Lower lobe of right lung (tissue), 2 donors: ENCODE data around the gene ARHGAP4. TPM values are rescaled to one million over a fixed set of nuclear protein-coding genes. Genes with fewer than 3 reads are reported as not detected.

ENCODE experiments used
- ATAC-seq, 2 donors: fragments of 200-7000 bp; cut with Tn5 transposase; one replicate each; pipeline ENCODE4 v1.9.1; 2020 to 2022; ENCODE audit warnings: mild to moderate bottlenecking in 2 of 2, moderate library complexity in 2 of 2
- DNase-seq: peaks from one replicate; pipeline ENCODE4 v3.0.0-alpha.2; 2020
- H3K27ac ChIP-seq: fragments of 200-600 bp; one replicate; pipeline ENCODE4 v1.8.0; 2022
- H3K27me3 ChIP-seq: fragments of 200-600 bp; one replicate; pipeline ENCODE4 v1.8.0; 2022; ENCODE audit warnings: low read depth
- H3K36me3 ChIP-seq: fragments of 200-600 bp; one replicate; pipeline ENCODE4 v1.8.0; 2022; ENCODE audit warnings: mild to moderate bottlenecking
- H3K4me1 ChIP-seq: fragments of 200-600 bp; one replicate; pipeline ENCODE4 v1.8.0; 2022
- H3K4me3 ChIP-seq: fragments of 200-600 bp; one replicate; pipeline ENCODE4 v1.8.0; 2022; ENCODE audit warnings: mild to moderate bottlenecking
- H3K9me3 ChIP-seq: fragments of 200-600 bp; one replicate; pipeline ENCODE4 v1.8.0; 2022
- intact Hi-C: fragments of 100-400 bp; cut with DNase I; formaldehyde crosslinking; loops from one replicate; pipeline ENCODE4 v1.11.0; 2022
- total RNA-seq: library from RNA; stranded (reverse); fragmentation: NEBNext Ultra II Directional; extraction: Animal tissue kit (Norgen Biotek cat#: 25700); gene quantifications from one replicate; pipeline ENCODE4 v1.2.1, GENCODE V29; 2021
- TF ChIP-seq, protein P1 (sequence below): fragments of 200-600 bp; IDR thresholded peaks from one replicate; pipeline ENCODE4 v1.8.0; 2022; ENCODE audit warnings: antibody characterized with exemption, mild to moderate bottlenecking
- donor health status: DM: no; HTN: yes; CAD: no; lungs with severe emphysema.

ARHGAP4 gene
- total RNA-seq, 1 donor from 2014 or later: 70.7 TPM

DNA sequence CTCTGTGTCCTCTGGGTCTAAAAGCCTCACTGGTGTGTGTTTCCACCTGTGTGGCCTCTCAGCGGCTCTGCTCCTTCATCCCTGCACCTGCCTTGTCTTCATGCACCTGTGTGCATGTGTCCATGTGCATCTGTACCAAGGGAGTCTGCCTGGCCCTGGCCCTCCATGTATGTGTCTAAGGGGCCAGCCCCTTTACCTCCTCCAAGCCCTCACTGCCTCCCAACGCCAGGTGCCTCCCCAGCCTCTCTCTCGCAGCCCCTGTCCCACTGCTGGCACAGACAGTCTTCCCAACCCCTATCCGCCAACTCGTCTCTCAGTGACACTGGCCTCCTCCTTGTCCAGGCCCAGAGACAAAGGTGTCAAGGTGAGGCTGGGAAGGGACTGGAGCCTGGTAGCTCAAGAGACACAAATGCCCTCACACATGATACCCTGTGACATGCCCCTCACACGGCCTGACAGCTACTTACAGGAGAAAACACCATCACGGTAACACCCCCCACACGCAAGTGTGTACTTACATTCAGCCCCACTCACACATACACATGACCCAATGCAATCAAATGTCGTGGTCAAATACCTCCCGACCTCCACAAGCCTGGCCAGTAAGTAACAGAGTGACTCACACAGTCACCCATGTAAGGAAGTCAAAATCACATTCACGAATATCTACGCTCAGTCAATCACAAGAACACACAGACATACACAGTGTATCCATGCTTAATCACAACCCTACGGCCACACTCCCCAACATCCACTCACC is 51.5 kb downstream of the ARHGAP4 start:
- DNase-seq: no peak
- Histone ChIP-seq H3K4me1 (no peaks in the 10 kb centered on the region), H3K4me3 (no peak overlapping the region), H3K9me3 (no peaks in the 10 kb centered on the region), H3K27me3 (peaks cover 7% of the 10 kb centered on the region), H3K36me3 (no peaks in the 10 kb centered on the region), H3K27ac (no peak overlapping the region)
- ATAC-seq: no peak
- intact Hi-C loops: no loop called here
- TF ChIP-seq, protein P1, sequence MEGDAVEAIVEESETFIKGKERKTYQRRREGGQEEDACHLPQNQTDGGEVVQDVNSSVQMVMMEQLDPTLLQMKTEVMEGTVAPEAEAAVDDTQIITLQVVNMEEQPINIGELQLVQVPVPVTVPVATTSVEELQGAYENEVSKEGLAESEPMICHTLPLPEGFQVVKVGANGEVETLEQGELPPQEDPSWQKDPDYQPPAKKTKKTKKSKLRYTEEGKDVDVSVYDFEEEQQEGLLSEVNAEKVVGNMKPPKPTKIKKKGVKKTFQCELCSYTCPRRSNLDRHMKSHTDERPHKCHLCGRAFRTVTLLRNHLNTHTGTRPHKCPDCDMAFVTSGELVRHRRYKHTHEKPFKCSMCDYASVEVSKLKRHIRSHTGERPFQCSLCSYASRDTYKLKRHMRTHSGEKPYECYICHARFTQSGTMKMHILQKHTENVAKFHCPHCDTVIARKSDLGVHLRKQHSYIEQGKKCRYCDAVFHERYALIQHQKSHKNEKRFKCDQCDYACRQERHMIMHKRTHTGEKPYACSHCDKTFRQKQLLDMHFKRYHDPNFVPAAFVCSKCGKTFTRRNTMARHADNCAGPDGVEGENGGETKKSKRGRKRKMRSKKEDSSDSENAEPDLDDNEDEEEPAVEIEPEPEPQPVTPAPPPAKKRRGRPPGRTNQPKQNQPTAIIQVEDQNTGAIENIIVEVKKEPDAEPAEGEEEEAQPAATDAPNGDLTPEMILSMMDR: no peak

DNA sequence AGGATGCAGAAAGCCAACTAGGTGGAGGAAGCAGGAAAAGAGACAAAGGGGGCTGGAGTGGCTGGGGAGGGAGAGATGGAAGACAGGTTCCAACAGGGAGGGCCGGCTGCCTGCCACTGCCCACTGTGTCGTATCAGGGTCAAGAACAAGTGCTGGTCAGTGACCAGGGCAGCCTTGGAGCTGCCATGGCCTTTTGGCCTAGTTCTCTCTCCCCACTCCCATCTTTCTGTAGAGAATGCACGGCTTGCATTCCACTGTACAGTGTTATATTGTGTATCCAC is 52.0 kb downstream of the ARHGAP4 start:
- H3K27ac ChIP-seq: no peak overlapping the region
- H3K27me3 ChIP-seq: peaks cover 4% of the 10 kb centered on the region
- TF ChIP-seq, protein P1: no peak
- no peaks in the 10 kb centered on the region for H3K36me3 ChIP-seq
- DNase-seq (no peak), ATAC-seq (no peak)
- intact Hi-C loops: no loop called here
- H3K9me3 ChIP-seq: no peaks in the 10 kb centered on the region
- H3K4me3 ChIP-seq: no peak overlapping the region
- H3K4me1 ChIP-seq: no peaks in the 10 kb centered on the region

DNA sequence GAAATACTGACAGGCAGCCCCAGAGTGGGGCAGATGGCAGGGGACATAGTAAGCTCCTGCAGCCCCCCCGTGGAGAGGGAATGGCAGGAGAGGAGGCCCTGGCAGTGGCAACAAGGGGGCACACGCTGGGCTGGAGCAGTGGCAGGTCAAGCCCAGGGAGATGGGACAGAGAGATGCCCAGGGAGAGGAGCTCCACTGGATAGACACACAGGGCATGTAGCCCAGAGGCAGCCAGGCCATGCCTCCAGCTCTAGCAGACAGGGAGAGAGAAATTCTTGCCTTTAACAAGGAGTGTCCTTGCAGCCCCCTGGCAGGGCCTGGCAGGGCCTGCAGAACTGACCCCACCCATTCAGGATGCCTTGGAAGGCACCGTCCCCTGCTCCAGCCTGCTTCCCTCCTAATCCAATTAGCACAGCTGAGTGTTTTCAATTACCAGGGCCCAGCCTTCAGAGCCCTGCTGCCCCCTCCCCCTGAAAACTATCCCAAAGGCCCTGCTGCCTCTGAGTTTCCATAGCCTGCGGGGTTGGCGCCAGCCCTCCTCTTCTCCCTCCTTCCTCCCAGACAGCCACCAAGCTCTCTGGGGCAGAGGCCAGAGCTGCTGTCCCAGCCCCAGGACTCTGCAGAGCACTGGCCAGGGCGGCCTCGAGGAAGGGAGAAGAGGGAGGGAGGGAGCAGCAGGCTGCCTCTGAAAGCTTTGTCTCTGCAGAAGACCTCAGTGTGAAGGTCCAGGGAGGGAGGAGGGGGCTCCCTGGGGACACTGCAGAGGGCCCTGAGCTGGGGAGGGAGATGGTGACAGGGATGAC is 52.6 kb downstream of the ARHGAP4 start:
- H3K36me3 ChIP-seq: no peaks in the 10 kb centered on the region
- TF ChIP-seq, protein P1: no peak
- ATAC-seq: no peak
- no peak overlapping the region for H3K27ac ChIP-seq
- intact Hi-C loops: no loop called here
- H3K4me3 ChIP-seq: no peak overlapping the region
- peaks cover 4% of the 10 kb centered on the region for H3K27me3 ChIP-seq
- no peaks in the 10 kb centered on the region for H3K4me1 ChIP-seq
- H3K9me3 ChIP-seq: no peaks in the 10 kb centered on the region
- no peak for DNase-seq

DNA sequence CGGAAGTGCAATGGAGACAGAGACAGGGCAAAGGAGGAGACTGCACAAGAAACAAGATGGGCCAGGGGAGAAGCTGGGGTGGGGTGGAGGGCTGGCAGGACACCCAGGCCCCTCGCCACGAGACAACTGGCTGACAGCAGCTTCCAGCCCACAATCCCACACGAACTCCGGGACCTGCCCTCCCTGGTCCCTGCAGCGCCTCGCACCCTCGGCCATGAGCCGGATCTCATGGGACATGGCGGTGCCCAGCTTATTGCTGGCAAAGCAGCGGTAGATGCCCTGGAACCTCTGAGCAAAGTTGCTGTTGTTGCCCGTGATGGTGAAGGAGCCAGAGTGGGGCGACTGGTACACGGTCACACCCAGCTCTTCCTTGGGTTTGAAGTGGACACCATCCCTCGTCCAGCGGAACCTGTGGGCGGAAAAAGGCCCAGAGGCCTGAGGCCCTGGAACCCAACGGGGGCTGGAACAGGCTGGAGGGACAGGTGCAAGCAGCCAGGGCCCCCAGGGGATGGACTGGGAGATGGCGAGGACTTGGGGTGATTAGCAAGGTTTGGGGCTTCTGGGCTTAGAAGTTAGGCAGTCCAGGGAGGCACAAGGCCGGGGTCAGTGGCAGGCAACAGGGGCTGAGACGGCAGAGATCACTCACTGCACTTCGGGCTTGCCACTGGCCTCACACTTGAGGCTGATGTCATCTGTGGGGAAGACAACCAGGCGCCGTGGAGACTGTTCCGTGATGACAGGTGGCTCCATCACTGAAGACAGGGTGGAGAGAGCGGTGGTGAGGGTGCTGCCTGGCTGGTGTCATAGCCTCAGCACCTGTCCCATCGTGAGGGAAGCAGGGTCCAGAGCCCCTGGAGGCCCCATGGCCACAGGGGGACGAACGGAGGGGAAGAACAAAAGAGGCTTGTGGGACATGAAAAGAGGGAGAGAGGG is 53.9 kb downstream of the ARHGAP4 start:
- Histone ChIP-seq H3K4me3 (no peak overlapping the region), H3K4me1 (no peaks in the 10 kb centered on the region), H3K36me3 (no peaks in the 10 kb centered on the region), H3K9me3 (no peaks in the 10 kb centered on the region), H3K27me3 (no peaks in the 10 kb centered on the region), H3K27ac (no peak overlapping the region)
- ATAC-seq (no peak), DNase-seq (no peak)
- TF ChIP-seq, protein P1: no peak
- intact Hi-C loops: no loop called here

DNA sequence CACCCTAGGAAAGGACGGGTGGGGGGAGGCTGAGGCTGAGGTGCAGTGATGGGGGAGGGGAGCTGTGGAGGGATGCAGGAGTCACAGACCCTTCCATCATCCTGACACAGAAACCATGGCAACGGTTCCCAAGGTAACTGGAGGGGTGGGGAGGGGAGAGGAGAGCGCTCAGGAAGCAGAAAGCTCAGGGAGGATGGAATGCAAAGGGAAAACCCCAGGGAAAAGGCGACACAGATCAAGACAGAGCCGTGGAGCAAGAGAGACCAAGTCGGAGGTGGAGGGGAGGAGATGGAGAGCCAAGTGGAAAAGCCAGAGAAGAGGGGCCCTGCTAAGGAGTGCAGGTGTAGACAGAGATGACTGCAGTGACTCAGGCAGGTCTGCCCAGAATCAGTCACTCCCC is 54.6 kb downstream of the ARHGAP4 start:
- H3K36me3 ChIP-seq: no peaks in the 10 kb centered on the region
- no peaks in the 10 kb centered on the region for H3K9me3 ChIP-seq
- H3K27me3 ChIP-seq: no peaks in the 10 kb centered on the region
- H3K4me3 ChIP-seq: no peak overlapping the region
- DNase-seq (no peak), ATAC-seq (no peak)
- intact Hi-C loops: no loop called here
- no peak overlapping the region for H3K27ac ChIP-seq
- TF ChIP-seq, protein P1: no peak
- H3K4me1 ChIP-seq: no peaks in the 10 kb centered on the region
